HG02938 (cell line): ENCODE measurements around the gene ADAM22.
A peak's percentile ranks its signal among the peaks of the same experiment; 100 is the strongest.
"Not testable (repeated sequence)": the region's sequence is repeated elsewhere in the genome, so short reads cannot be mapped to it uniquely, and the experiment has no call there.

Source experiments
- ATAC-seq: cut with Tn5 transposase; IDR thresholded peaks from one replicate; pipeline ENCODE4 v1.9.1; 2021; ENCODE audit warnings: mild to moderate bottlenecking, moderate library complexity; ENCODE audit not compliant: unreplicated experiment

The ADAM22 gene

GRCh38 chr7:88155756-88156155 is 221.7 kb downstream of the ADAM22 start:
- ATAC-seq = no peak

- no peak for ATAC-seq
Measured at GRCh38 chr7:88156356-88156755, 222.3 kb downstream of the ADAM22 start.

GRCh38 chr7:88159741-88160140 is 225.7 kb downstream of the ADAM22 start:
- ATAC-seq = not testable (repeated sequence)

- ATAC-seq = no peak
Measured at GRCh38 chr7:88165697-88166096, 231.6 kb downstream of the ADAM22 start.

GRCh38 chr7:88167223-88167622 is 233.2 kb downstream of the ADAM22 start:
- ATAC-seq = no peak

GRCh38 chr7:88167721-88168120 is 233.7 kb downstream of the ADAM22 start:
- ATAC-seq = no peak

- no peak for ATAC-seq
Measured at GRCh38 chr7:88169717-88170320, 235.8 kb downstream of the ADAM22 start.

GRCh38 chr7:88172842-88173241 is 238.8 kb downstream of the ADAM22 start:
- ATAC-seq = no peak

- no peak for ATAC-seq
Measured at GRCh38 chr7:88176190-88176589, 242.1 kb downstream of the ADAM22 start.

- ATAC-seq = no peak
Measured at GRCh38 chr7:88183051-88183450, 249.0 kb downstream of the ADAM22 start.

GRCh38 chr7:88184848-88185304 is 250.8 kb downstream of the ADAM22 start:
- ATAC-seq = no peak

- ATAC-seq = no peak
Measured at GRCh38 chr7:88185650-88186049, 251.6 kb downstream of the ADAM22 start.

- ATAC-seq = no peak
Measured at GRCh38 chr7:88191911-88192310, 257.9 kb downstream of the ADAM22 start.

- no peak for ATAC-seq
Measured at GRCh38 chr7:88200261-88200660, 266.2 kb downstream of the ADAM22 start.

GRCh38 chr7:88200789-88201188 is 266.7 kb downstream of the ADAM22 start:
- no peak for ATAC-seq

- no peak for ATAC-seq
Measured at GRCh38 chr7:88201305-88201704, 267.3 kb downstream of the ADAM22 start.

GRCh38 chr7:88202278-88202677 is 268.2 kb downstream of the ADAM22 start:
- ATAC-seq = no peak

GRCh38 chr7:88202799-88203198 is 268.7 kb downstream of the ADAM22 start:
- peak; percentile 53 for ATAC-seq

- no peak for ATAC-seq
Measured at GRCh38 chr7:88203401-88203800, 269.4 kb downstream of the ADAM22 start.

GRCh38 chr7:88204525-88205110 is 270.6 kb downstream of the ADAM22 start:
- ATAC-seq = no peak

GRCh38 chr7:88205179-88205578 is 271.1 kb downstream of the ADAM22 start:
- ATAC-seq = no peak

- ATAC-seq = no peak
Measured at GRCh38 chr7:88206254-88206653, 272.2 kb downstream of the ADAM22 start.

GRCh38 chr7:88208521-88208920 is 274.5 kb downstream of the ADAM22 start:
- no peak for ATAC-seq
